Midbrain (tissue), 1 donor: Measurements from ENCODE around the gene KIRREL3.

Source experiments
- DNase-seq: peaks from one replicate; lab custom pipeline; 2025; lab: John Stamatoyannopoulos, UW

The KIRREL3 gene

GRCh38 chr11:126630893-126631798 is 369.4 kb downstream of the KIRREL3 start:
- no peak for DNase-seq

- DNase-seq, result no peak
These were observed 370.1 kb downstream of the KIRREL3 start for GRCh38 chr11:126630488-126630887.

- DNase-seq, result peak; percentile 69
These were observed 371.6 kb downstream of the KIRREL3 start for GRCh38 chr11:126628790-126629621.

- DNase-seq, result no peak
These were observed 372.1 kb downstream of the KIRREL3 start for GRCh38 chr11:126628450-126628789.

- no peak for DNase-seq
These were observed 373.1 kb downstream of the KIRREL3 start for GRCh38 chr11:126627421-126627820.

- no peak for DNase-seq
These were observed 376.1 kb downstream of the KIRREL3 start for GRCh38 chr11:126624506-126624905.

GRCh38 chr11:126619516-126619915 is 381.1 kb downstream of the KIRREL3 start:
- no peak for DNase-seq

GRCh38 chr11:126615845-126616244 is 384.7 kb downstream of the KIRREL3 start:
- DNase-seq, result no peak

- no peak for DNase-seq
These were observed 387.3 kb downstream of the KIRREL3 start for GRCh38 chr11:126613272-126613671.

- no peak for DNase-seq
These were observed 387.9 kb downstream of the KIRREL3 start for GRCh38 chr11:126612671-126613070.

GRCh38 chr11:126611438-126611837 is 389.1 kb downstream of the KIRREL3 start:
- no peak for DNase-seq

- no peak for DNase-seq
These were observed 391.9 kb downstream of the KIRREL3 start for GRCh38 chr11:126608658-126609057.

GRCh38 chr11:126607776-126608541 is 392.6 kb downstream of the KIRREL3 start:
- DNase-seq, result no peak

- DNase-seq, result peak; percentile 55
These were observed 393.2 kb downstream of the KIRREL3 start for GRCh38 chr11:126607374-126607773.

GRCh38 chr11:126606484-126606883 is 394.1 kb downstream of the KIRREL3 start:
- no peak for DNase-seq

GRCh38 chr11:126604461-126604860 is 396.1 kb downstream of the KIRREL3 start:
- DNase-seq, result no peak

- DNase-seq, result no peak
These were observed 397.1 kb downstream of the KIRREL3 start for GRCh38 chr11:126603486-126603885.

- DNase-seq, result no peak
These were observed 397.6 kb downstream of the KIRREL3 start for GRCh38 chr11:126602993-126603392.

- no peak for DNase-seq
These were observed 398.1 kb downstream of the KIRREL3 start for GRCh38 chr11:126602349-126602940.

GRCh38 chr11:126601550-126602215 is 398.9 kb downstream of the KIRREL3 start:
- peak; percentile 12 for DNase-seq

- DNase-seq, result no peak
These were observed 399.4 kb downstream of the KIRREL3 start for GRCh38 chr11:126601136-126601535.
